CD14-positive monocyte (primary cell): Measurements from ENCODE around the gene ATAD2B. TPM values are rescaled to one million over a fixed set of nuclear protein-coding genes. Genes with fewer than 3 reads are reported as not detected.

ENCODE experiments used
- DNase-seq, 3 donors: peaks; one replicate each; pipeline ENCODE4 v3.0.0-alpha.2; 2011 to 2022
- H2AFZ ChIP-seq: 2 replicates; pipeline ENCODE4 v1.6.0; 2012; ENCODE audit warnings: mild to moderate bottlenecking, low read depth, low read length, inconsistent platforms; ENCODE audit not compliant: insufficient read depth, poor library complexity, severe bottlenecking
- H3K27ac ChIP-seq, 2 donors: 1 replicate in 1 of 2; 2 replicates in 1 of 2; pipeline ENCODE4 v1.5.1; 2012 to 2013; ENCODE audit warnings: low read length in 2 of 2, control low read depth in 1 of 2, inconsistent platforms in 1 of 2, low read depth in 1 of 2, mild to moderate bottlenecking in 1 of 2
- H3K27me3 ChIP-seq, 2 donors: one replicate each; pipeline versions ENCODE4 v1.6.0 to v1.6.1; 2011 to 2013; ENCODE audit warnings: low read length in 2 of 2; ENCODE audit not compliant: control insufficient read depth in 2 of 2, insufficient read depth in 2 of 2
- H3K36me3 ChIP-seq, 2 donors: replicated peaks in 1 of 2; 1 replicate in 1 of 2; 2 replicates in 1 of 2; pipeline versions ENCODE4 v1.5.1 to v1.6.1; 2012 to 2013; ENCODE audit warnings: low read length in 2 of 2, control low read depth in 1 of 2, inconsistent platforms in 1 of 2, mild to moderate bottlenecking in 1 of 2; ENCODE audit not compliant: insufficient read depth in 2 of 2, control insufficient read depth in 1 of 2
- H3K4me1 ChIP-seq, 2 donors: 1 replicate in 1 of 2; 2 replicates in 1 of 2; pipeline versions ENCODE4 v1.5.1 to v1.6.1; 2012 to 2013; ENCODE audit warnings: low read length in 2 of 2, control low read depth in 1 of 2, inconsistent platforms in 1 of 2, mild to moderate bottlenecking in 1 of 2, moderate library complexity in 1 of 2; ENCODE audit not compliant: insufficient read depth in 2 of 2, control insufficient read depth in 1 of 2
- H3K4me2 ChIP-seq: replicated peaks from 2 replicates; pipeline ENCODE3; 2012; ENCODE audit warnings: low read length, moderate library complexity, mild to moderate bottlenecking; ENCODE audit not compliant: poor library complexity, severe bottlenecking; ENCODE audit errors: extremely low read depth
- H3K4me3 ChIP-seq, 3 experiments: fragments of 200-600 bp in 1 of 3; sonication (generic) in 1 of 3; replicated peaks in 1 of 3; 1 replicate in 2 of 3; 2 replicates in 1 of 3; pipeline ENCODE4 v1.5.1; 2011 to 2013; ENCODE audit warnings: low read length in 3 of 3, mild to moderate bottlenecking in 3 of 3, control low read depth in 2 of 3, low read depth in 2 of 3, inconsistent platforms in 1 of 3, moderate library complexity in 1 of 3
- H3K79me2 ChIP-seq: 2 replicates; pipeline ENCODE4 v1.6.0; 2012; ENCODE audit warnings: mild to moderate bottlenecking, control low read depth, inconsistent platforms, low read length, moderate library complexity; ENCODE audit not compliant: insufficient read depth
- H3K9ac ChIP-seq: 2 replicates; pipeline ENCODE4 v1.6.0; 2017; ENCODE audit warnings: low read length, mild to moderate bottlenecking; ENCODE audit not compliant: insufficient read depth, poor library complexity, severe bottlenecking
- H3K9me3 ChIP-seq, 2 donors: replicated peaks in 1 of 2; 1 replicate in 1 of 2; 2 replicates in 1 of 2; pipeline versions ENCODE4 v1.5.1 to v1.6.1; 2012 to 2013; ENCODE audit warnings: low read length in 2 of 2, control low read depth in 1 of 2; ENCODE audit not compliant: control insufficient read depth in 1 of 2, insufficient read depth in 1 of 2
- H4K20me1 ChIP-seq: 2 replicates; pipeline ENCODE4 v1.6.0; 2012; ENCODE audit warnings: mild to moderate bottlenecking, low read length, control low read depth, moderate library complexity; ENCODE audit not compliant: insufficient read depth
- H3K27ac Mint-ChIP-seq, 7 donors: one replicate each; pipeline ENCODE4 v1.8.0; 2020; ENCODE audit warnings: mild to moderate bottlenecking in 7 of 7, mixed read lengths in 7 of 7, moderate library complexity in 6 of 7, inconsistent platforms in 2 of 7
- H3K27me3 Mint-ChIP-seq, 3 donors: one replicate each; pipeline ENCODE4 v1.8.0; 2021 to 2022; ENCODE audit warnings: low read depth in 3 of 3, mild to moderate bottlenecking in 3 of 3, mixed read lengths in 3 of 3, moderate library complexity in 3 of 3, inconsistent platforms in 1 of 3
- H3K36me3 Mint-ChIP-seq, 2 donors: one replicate each; pipeline ENCODE4 v1.8.0; 2020; ENCODE audit warnings: mixed read lengths in 2 of 2, inconsistent platforms in 1 of 2, mild to moderate bottlenecking in 1 of 2
- H3K4me1 Mint-ChIP-seq: one replicate; pipeline ENCODE4 v1.8.0; 2020; ENCODE audit warnings: mild to moderate bottlenecking, mixed read lengths
- H3K4me3 Mint-ChIP-seq, 2 donors: one replicate each; pipeline ENCODE4 v1.8.0; 2020; ENCODE audit warnings: mild to moderate bottlenecking in 2 of 2, mixed read lengths in 2 of 2, moderate library complexity in 1 of 2
- H3K9me3 Mint-ChIP-seq, 7 donors: one replicate each; pipeline ENCODE4 v1.8.0; 2020 to 2022; ENCODE audit warnings: mixed read lengths in 7 of 7, mild to moderate bottlenecking in 6 of 7, moderate library complexity in 6 of 7, inconsistent platforms in 2 of 7
- WGBS: methylation state at CpG from one replicate; pipeline ENCODE4 v1.1.5; 2013; ENCODE audit warnings: missing lambda C conversion rate; ENCODE audit not compliant: insufficient coverage; 5-methylcytosine and 5-hydroxymethylcytosine counted together
- intact Hi-C, 2 donors: fragments of 100-400 bp; cut with micrococcal nuclease; formaldehyde crosslinking; loops; one replicate each; pipeline versions ENCODE4 v1.15.0 to v1.15.1; 2023
- polyA plus RNA-seq, 3 donors: library from polyadenylated mRNA; depleted of rRNA in 1 of 3; unstranded in 2 of 3; stranded (reverse) in 1 of 3; fragments of 300-500 nt in 2 of 3; fragments of >200 nt in 1 of 3; fragmentation: Illumina TruSeq in 2 of 3; gene quantifications; 1 replicate in 2 of 3; 2 replicates in 1 of 3; pipeline ENCODE4 v1.2.3, GENCODE V29; 2012 to 2021
- TF ChIP-seq, protein P1 (sequence below): fragments of 200-600 bp; IDR thresholded peaks from one replicate; pipeline ENCODE4 v1.8.0; 2022; ENCODE audit warnings: antibody characterized with exemption, mild to moderate bottlenecking

ATAD2B gene
- polyA plus RNA-seq, 3 donors = 4.9 to 12.1 (median 7.2) TPM

DNA sequence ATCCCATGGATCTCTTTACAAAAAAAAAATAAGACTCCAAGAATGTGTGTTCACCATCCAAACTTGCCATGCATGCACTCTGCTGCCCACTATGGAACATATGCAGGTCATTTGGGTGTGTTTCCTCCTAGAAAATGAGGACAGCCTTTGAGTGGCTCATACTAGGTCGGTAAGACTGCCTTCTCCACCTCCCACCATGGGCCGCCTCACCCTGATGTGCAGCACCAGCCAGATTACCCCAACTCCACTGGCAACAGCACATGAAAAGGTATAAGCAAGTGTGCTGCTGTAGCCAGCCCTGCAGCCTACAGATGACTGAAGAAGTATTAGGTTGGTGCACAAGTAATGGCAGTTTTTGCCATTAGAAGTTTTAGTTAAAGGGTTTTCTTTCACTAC is 214.2 kb downstream of the ATAD2B start:
- Histone ChIP-seq H3K27ac (no peak overlapping the region), H3K36me3 (peaks cover 15 to 45% of the 10 kb centered on the region in 2 donors), H3K79me2 (no peaks in the 10 kb centered on the region), H2AFZ (no peak overlapping the region), H4K20me1 (peaks cover 8% of the 10 kb centered on the region), H3K9ac (no peak overlapping the region), H3K4me2 (no peak overlapping the region), H3K9me3 (no peaks in the 10 kb centered on the region), H3K27me3 (no peaks in the 10 kb centered on the region), H3K4me1 (peaks cover 15 to 17% of the 10 kb centered on the region in 2 donors), H3K4me3 (no peak overlapping the region)
- no peak for DNase-seq
- peaks cover 22% of the 10 kb centered on the region for H3K4me1 Mint-ChIP-seq
- H3K27ac Mint-ChIP-seq = no peak overlapping the region
- 100% methylated on average over 1 of the region's 2 CpGs for WGBS
- intact Hi-C loops = no loop called here
- no peak overlapping the region for H3K4me3 Mint-ChIP-seq
- peaks cover 0 to 2% (median 0%) of the 10 kb centered on the region in 3 donors for H3K27me3 Mint-ChIP-seq
- peaks cover 34 to 38% of the 10 kb centered on the region in 2 donors for H3K36me3 Mint-ChIP-seq
- H3K9me3 Mint-ChIP-seq = peaks cover 0 to 2% (median 0%) of the 10 kb centered on the region in 7 donors
- TF ChIP-seq, protein P1, sequence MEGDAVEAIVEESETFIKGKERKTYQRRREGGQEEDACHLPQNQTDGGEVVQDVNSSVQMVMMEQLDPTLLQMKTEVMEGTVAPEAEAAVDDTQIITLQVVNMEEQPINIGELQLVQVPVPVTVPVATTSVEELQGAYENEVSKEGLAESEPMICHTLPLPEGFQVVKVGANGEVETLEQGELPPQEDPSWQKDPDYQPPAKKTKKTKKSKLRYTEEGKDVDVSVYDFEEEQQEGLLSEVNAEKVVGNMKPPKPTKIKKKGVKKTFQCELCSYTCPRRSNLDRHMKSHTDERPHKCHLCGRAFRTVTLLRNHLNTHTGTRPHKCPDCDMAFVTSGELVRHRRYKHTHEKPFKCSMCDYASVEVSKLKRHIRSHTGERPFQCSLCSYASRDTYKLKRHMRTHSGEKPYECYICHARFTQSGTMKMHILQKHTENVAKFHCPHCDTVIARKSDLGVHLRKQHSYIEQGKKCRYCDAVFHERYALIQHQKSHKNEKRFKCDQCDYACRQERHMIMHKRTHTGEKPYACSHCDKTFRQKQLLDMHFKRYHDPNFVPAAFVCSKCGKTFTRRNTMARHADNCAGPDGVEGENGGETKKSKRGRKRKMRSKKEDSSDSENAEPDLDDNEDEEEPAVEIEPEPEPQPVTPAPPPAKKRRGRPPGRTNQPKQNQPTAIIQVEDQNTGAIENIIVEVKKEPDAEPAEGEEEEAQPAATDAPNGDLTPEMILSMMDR = no peak

GRCh38 chr2:23711979-23712755 is 214.8 kb downstream of the ATAD2B start:
- peaks cover 7% of the 10 kb centered on the region for H4K20me1 ChIP-seq
- no peak overlapping the region for H3K9ac ChIP-seq
- H3K4me3 Mint-ChIP-seq = no peak overlapping the region
- H3K4me1 Mint-ChIP-seq = peaks cover 19% of the 10 kb centered on the region
- WGBS = 98% methylated on average over 5 of the region's 7 CpGs
- H3K4me1 ChIP-seq = peaks cover 15 to 17% of the 10 kb centered on the region in 2 donors
- no peaks in the 10 kb centered on the region for H3K79me2 ChIP-seq
- no peaks in the 10 kb centered on the region for H3K9me3 ChIP-seq
- H3K27ac ChIP-seq = no peak overlapping the region
- H3K27me3 Mint-ChIP-seq = peaks cover 0 to 2% (median 0%) of the 10 kb centered on the region in 3 donors
- H3K27me3 ChIP-seq = no peaks in the 10 kb centered on the region
- peaks cover 33 to 37% of the 10 kb centered on the region in 2 donors for H3K36me3 Mint-ChIP-seq
- intact Hi-C loops = no loop called here
- no peak for DNase-seq
- H3K36me3 ChIP-seq = peaks cover 16 to 50% of the 10 kb centered on the region in 2 donors
- no peak overlapping the region for H2AFZ ChIP-seq
- H3K4me2 ChIP-seq = no peak overlapping the region
- H3K4me3 ChIP-seq = no peak overlapping the region
- peaks cover 0 to 2% (median 0%) of the 10 kb centered on the region in 7 donors for H3K9me3 Mint-ChIP-seq
- TF ChIP-seq, protein P1 = no peak
- no peak overlapping the region for H3K27ac Mint-ChIP-seq
